IMR-90 (cell line): ENCODE results near the gene STUB1.

Source experiments
- RCOR1 ChIP-seq: IDR thresholded peaks from 2 replicates; pipeline ENCODE4 v1.6.1; 2012; ENCODE audit warnings: mild to moderate bottlenecking, low read length, improper control_type of control experiment; ENCODE audit not compliant: insufficient replicate concordance
- RFX5 ChIP-seq: IDR thresholded peaks from 2 replicates; pipeline ENCODE4 v1.8.0; 2012; ENCODE audit warnings: low read depth, mild to moderate bottlenecking, low read length, moderate library complexity
- TF ChIP-seq, protein P1 (sequence below): conservative IDR thresholded peaks from 2 replicates; pipeline ENCODE4 v1.5.1; 2012; ENCODE audit warnings: mild to moderate bottlenecking, low read depth, low read length, improper control_type of control experiment

- TF ChIP-seq, protein P1, sequence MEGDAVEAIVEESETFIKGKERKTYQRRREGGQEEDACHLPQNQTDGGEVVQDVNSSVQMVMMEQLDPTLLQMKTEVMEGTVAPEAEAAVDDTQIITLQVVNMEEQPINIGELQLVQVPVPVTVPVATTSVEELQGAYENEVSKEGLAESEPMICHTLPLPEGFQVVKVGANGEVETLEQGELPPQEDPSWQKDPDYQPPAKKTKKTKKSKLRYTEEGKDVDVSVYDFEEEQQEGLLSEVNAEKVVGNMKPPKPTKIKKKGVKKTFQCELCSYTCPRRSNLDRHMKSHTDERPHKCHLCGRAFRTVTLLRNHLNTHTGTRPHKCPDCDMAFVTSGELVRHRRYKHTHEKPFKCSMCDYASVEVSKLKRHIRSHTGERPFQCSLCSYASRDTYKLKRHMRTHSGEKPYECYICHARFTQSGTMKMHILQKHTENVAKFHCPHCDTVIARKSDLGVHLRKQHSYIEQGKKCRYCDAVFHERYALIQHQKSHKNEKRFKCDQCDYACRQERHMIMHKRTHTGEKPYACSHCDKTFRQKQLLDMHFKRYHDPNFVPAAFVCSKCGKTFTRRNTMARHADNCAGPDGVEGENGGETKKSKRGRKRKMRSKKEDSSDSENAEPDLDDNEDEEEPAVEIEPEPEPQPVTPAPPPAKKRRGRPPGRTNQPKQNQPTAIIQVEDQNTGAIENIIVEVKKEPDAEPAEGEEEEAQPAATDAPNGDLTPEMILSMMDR = no peak
- no peak for TF ChIP-seq RFX5
- no peak for TF ChIP-seq RCOR1
These were observed 39.6 kb upstream of the STUB1 start for GRCh38 chr16:640614-641013.
